ENCODE measurements around the gene CHST12.

DNA sequence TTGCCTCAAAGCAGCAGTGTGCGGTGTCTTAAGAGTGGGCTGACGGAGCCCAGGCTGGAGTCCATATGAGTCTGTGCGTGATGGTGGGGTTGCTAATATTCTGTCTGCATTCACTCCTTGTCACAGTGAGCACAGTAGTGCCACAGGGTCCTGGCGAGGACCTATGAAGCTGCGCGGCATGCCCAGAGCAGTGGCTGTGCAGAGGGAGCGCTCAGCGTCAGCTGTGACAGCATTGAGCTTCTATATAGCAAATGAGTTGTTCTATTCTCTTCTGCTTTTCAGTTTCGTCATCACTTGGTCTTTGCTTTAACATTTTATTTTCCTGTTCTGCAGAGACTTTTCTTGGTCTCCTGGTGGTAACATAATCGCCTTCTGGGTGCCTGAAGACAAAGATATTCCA lies 34.3 kb upstream of the CHST12 start:
- TF ChIP-seq, protein P1, sequence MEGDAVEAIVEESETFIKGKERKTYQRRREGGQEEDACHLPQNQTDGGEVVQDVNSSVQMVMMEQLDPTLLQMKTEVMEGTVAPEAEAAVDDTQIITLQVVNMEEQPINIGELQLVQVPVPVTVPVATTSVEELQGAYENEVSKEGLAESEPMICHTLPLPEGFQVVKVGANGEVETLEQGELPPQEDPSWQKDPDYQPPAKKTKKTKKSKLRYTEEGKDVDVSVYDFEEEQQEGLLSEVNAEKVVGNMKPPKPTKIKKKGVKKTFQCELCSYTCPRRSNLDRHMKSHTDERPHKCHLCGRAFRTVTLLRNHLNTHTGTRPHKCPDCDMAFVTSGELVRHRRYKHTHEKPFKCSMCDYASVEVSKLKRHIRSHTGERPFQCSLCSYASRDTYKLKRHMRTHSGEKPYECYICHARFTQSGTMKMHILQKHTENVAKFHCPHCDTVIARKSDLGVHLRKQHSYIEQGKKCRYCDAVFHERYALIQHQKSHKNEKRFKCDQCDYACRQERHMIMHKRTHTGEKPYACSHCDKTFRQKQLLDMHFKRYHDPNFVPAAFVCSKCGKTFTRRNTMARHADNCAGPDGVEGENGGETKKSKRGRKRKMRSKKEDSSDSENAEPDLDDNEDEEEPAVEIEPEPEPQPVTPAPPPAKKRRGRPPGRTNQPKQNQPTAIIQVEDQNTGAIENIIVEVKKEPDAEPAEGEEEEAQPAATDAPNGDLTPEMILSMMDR (IDR thresholded peaks at IDR 0.05) = no peak
- TF ChIP-seq POLR2A (IDR thresholded peaks at IDR 0.05) = no peak
